Aorta (tissue), 5 donors: Measurements from ENCODE around the gene CNOT6L. TPM values are rescaled to one million over a fixed set of nuclear protein-coding genes. Genes with fewer than 3 reads are reported as not detected.

Source experiments
- ATAC-seq: fragments of 200-7000 bp; cut with Tn5 transposase; one replicate; pipeline ENCODE4 v1.9.1; 2022; ENCODE audit warnings: moderate library complexity; ENCODE audit not compliant: low FRiP score
- DNase-seq, 2 donors: peaks; one replicate each; pipeline ENCODE4 v3.0.0-alpha.2; 2020
- H3K27ac ChIP-seq, 2 donors: one replicate each; pipeline ENCODE4 v1.5.1; 2013; ENCODE audit warnings: low read length in 2 of 2, mild to moderate bottlenecking in 2 of 2, moderate library complexity in 2 of 2, control low read depth in 1 of 2, inconsistent platforms in 1 of 2, low read depth in 1 of 2
- H3K27me3 ChIP-seq, 2 donors: one replicate each; pipeline ENCODE4 v1.6.1; 2013; ENCODE audit warnings: control low read depth in 1 of 2, low read length in 1 of 2, mild to moderate bottlenecking in 1 of 2, moderate library complexity in 1 of 2; ENCODE audit not compliant: insufficient read depth in 2 of 2, control insufficient read depth in 1 of 2
- H3K36me3 ChIP-seq, 2 donors: one replicate each; pipeline ENCODE4 v1.6.1; 2013; ENCODE audit warnings: control low read depth in 1 of 2, low read length in 1 of 2, mild to moderate bottlenecking in 1 of 2; ENCODE audit not compliant: insufficient read depth in 2 of 2, control insufficient read depth in 1 of 2
- H3K4me1 ChIP-seq, 2 donors: one replicate each; pipeline ENCODE4 v1.6.1; 2013; ENCODE audit warnings: low read length in 2 of 2, control low read depth in 1 of 2, mild to moderate bottlenecking in 1 of 2, moderate library complexity in 1 of 2; ENCODE audit not compliant: insufficient read depth in 2 of 2, control insufficient read depth in 1 of 2
- H3K4me3 ChIP-seq, 2 donors: one replicate each; pipeline ENCODE4 v1.5.1; 2013; ENCODE audit warnings: low read length in 2 of 2, control low read depth in 1 of 2, mild to moderate bottlenecking in 1 of 2
- H3K9me3 ChIP-seq: one replicate; pipeline ENCODE4 v1.6.1; 2013; ENCODE audit warnings: mild to moderate bottlenecking, low read length; ENCODE audit not compliant: control insufficient read depth
- WGBS, 2 donors: extraction: QIAGEN DNeasy Blood & Tissue Kit; methylation state at CpG; one replicate each; pipeline ENCODE4 v1.1.7; 2013; 5-methylcytosine and 5-hydroxymethylcytosine counted together
- intact Hi-C, 2 donors: fragments of 100-400 bp; cut with DNase I; formaldehyde crosslinking; loops; one replicate each; pipeline versions ENCODE4 v1.14.2 to v1.15.0; 2022
- polyA plus RNA-seq, 2 donors: library from polyadenylated mRNA; stranded (reverse); fragments of 200-250 nt; gene quantifications; one replicate each; pipeline ENCODE4 v1.2.3, GENCODE V29; 2013
- total RNA-seq, 2 donors: library from RNA; stranded (reverse); fragmentation: NEBNext Ultra II Directional; extraction: Animal tissue kit (Norgen Biotek cat#: 25700); gene quantifications; one replicate each; pipeline ENCODE4 v1.2.1, GENCODE V29; 2021
- donor health status: healthy with polysubstance abuse.
- donor health status: Bipolar disorder and iron deficiency.
- donor health status: DM: no; HTN: no; CAD: no.
- donor health status: DM: no; HTN: no; CAD: no.
- donor health status: DM: yes; HTN: yes; CAD: no.

The CNOT6L gene
- total and polyA plus RNA-seq, 4 donors, result 4.6 to 56.2 (median 24.9) TPM

DNA sequence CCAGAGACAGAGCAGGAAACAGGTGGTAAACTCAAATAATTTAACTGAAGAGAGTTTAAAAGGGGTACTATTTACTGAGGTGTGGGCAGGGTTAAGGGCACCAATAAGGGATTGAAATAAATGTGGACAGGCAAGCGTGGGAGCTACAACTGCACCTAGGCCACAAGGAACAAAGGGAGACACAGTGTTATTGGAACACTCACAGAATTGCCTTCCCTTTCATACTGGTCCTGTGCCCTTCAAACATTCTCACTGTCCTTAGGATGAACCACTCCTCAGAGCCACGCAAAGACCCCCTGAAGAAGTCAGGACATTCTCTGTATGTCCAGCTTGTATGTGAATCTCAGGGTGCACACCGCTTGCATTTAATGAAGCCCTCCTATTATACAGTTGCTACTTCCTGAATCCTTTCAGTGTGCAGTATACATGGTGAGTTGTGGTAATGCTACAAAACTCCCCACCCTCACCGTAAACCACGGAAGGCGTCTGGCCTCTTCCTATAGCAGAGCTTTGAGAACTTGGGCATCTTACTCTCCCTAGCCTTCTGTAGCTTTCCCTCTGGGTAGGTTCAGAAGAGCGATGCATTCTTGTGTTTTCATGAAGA, 33.8 kb upstream of the CNOT6L start:
- Histone ChIP-seq H3K4me1 (no peaks in the 10 kb centered on the region), H3K27me3 (no peaks in the 10 kb centered on the region), H3K27ac (no peak overlapping the region), H3K36me3 (no peaks in the 10 kb centered on the region), H3K4me3 (no peak overlapping the region), H3K9me3 (no peaks in the 10 kb centered on the region)
- intact Hi-C loops, result no loop called here
- ATAC-seq (no peak), DNase-seq (no peak)
- WGBS, 2 donors, result 66 to 70% methylated on average over 7 of the region's 7 CpGs

DNA sequence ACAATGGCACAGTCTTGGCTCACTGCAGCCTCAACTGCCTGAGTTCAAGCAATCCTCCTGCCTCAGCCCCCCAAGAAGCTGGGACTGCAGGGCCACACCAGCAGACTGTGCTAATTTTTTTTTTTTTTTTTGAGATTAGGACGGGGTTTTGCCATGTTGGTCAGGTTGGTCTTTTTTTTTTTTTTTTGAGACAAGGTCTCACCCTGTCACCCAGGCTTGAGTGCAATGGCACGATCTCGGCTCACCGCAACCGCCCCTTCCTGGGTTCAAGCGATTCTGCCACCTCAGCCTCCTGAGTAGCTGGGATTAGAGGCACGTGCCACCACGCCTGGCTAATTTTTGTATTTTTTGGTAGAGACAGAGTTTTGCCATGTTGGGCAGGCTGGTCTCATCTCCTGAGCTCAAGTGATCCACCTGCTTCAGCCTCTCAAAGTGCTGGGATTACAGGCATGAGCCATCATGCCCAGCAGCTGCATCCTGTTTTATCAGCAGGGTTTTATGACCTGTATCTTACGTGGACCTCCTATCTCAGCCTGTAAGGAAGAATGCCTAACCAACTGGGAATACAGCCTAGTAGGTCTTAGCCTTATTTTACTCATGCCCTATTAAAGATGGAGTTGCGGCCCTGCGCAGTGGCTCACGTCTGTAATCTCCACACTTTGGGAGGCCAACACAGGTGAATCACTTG, 30.3 kb upstream of the CNOT6L start:
- Histone ChIP-seq H3K9me3 (no peaks in the 10 kb centered on the region), H3K4me3 (no peak overlapping the region), H3K4me1 (no peaks in the 10 kb centered on the region), H3K36me3 (no peaks in the 10 kb centered on the region), H3K27ac (no peak overlapping the region), H3K27me3 (no peaks in the 10 kb centered on the region)
- intact Hi-C loops, result no loop called here
- DNase-seq, result no peak
- WGBS, 2 donors, result 89 to 91% methylated on average over 11 to 12 of the region's 12 CpGs
- ATAC-seq, result no peak

GRCh38 chr4:77848508-77848907, 29.3 kb upstream of the CNOT6L start:
- DNase-seq (no peak), ATAC-seq (no peak)
- 94% methylated on average over 6 of the region's 6 CpGs for WGBS, 2 donors
- no peak overlapping the region for H3K27ac ChIP-seq
- H3K27me3 ChIP-seq, result no peaks in the 10 kb centered on the region
- no peaks in the 10 kb centered on the region for H3K4me1 ChIP-seq
- no peaks in the 10 kb centered on the region for H3K36me3 ChIP-seq
- H3K4me3 ChIP-seq, result no peak overlapping the region
- H3K9me3 ChIP-seq, result no peaks in the 10 kb centered on the region
- intact Hi-C loops, result no loop called here

DNA sequence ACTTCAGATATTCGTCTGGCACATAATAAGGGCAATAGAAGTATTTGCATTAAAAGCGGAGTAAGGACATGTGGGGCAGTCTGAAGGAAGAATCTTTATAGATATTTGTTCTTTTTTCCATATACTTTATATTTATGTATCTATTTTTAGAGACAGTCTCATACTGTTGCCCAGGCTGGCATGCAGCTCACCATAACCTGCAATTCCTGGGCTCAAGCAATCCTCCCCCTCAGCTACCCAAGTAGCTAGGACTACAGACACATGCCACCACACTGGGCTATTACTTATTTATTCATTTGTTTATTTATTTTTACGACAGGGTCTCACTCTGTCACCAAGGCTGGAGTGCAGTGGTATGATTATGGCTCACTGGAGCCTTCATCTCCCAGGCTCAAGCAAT, 26.8 kb upstream of the CNOT6L start:
- 72 to 78% methylated on average over 3 of the region's 3 CpGs for WGBS, 2 donors
- no peak for ATAC-seq

GRCh38 chr4:77845400-77845799, 26.2 kb upstream of the CNOT6L start:
- DNase-seq (no peak), ATAC-seq (no peak)
- WGBS, 2 donors, result 43 to 51% methylated on average over 1 of the region's 1 CpG
- Histone ChIP-seq H3K36me3 (no peaks in the 10 kb centered on the region), H3K27ac (no peak overlapping the region), H3K4me3 (no peak overlapping the region), H3K9me3 (no peaks in the 10 kb centered on the region), H3K4me1 (no peaks in the 10 kb centered on the region), H3K27me3 (no peaks in the 10 kb centered on the region)
- intact Hi-C loops, result no loop called here

More for the DNA sequence above, 26.8 kb upstream of the CNOT6L start:
- Histone ChIP-seq H3K27ac (no peak overlapping the region), H3K4me3 (no peak overlapping the region), H3K9me3 (no peaks in the 10 kb centered on the region), H3K4me1 (no peaks in the 10 kb centered on the region), H3K27me3 (no peaks in the 10 kb centered on the region), H3K36me3 (no peaks in the 10 kb centered on the region)
- no peak for DNase-seq
- intact Hi-C loops, result no loop called here

DNA sequence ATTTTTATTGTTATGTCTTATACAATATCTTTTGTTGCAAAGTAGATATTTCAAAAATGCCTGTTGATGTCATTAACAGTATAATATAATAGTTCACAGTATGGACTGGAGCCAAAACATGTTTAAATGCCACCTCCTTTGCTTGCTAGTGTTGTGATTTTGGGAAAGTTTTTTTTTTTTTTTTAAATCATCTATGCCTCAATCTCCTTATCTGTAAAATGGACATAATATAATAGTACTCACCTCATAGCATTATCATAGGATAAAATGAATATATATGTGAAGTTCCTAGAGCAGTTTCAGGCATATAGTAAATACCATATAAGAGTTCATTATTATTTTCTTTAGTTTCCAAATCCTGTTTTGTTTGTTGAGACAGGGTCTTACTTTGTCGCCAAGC, 25.2 kb upstream of the CNOT6L start:
- ATAC-seq (no peak), DNase-seq (no peak)
- Histone ChIP-seq H3K36me3 (no peaks in the 10 kb centered on the region), H3K4me3 (no peak overlapping the region), H3K27me3 (no peaks in the 10 kb centered on the region), H3K27ac (no peak overlapping the region), H3K4me1 (no peaks in the 10 kb centered on the region), H3K9me3 (no peaks in the 10 kb centered on the region)
- intact Hi-C loops, result no loop called here
- 93 to 97% methylated on average over 1 of the region's 1 CpG for WGBS, 2 donors

DNA sequence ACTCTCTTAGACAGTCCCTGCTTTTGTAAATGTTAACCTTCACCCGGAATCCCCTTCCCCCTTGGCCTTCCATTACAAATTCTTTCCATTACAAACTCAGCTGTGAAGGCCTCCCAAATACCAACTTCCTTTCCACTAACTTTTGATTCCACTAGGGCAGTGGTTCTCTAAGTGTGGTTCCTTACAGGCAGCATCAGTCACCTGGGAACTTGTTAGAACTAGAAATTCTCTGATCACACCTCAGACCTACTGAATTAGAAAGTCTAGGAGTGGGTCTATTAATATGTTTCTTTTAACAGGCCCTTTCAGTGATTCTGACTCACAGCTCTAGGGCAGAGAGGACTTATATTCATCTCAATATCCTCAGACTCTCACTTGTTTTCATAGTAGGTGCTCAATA, 24.5 kb upstream of the CNOT6L start:
- DNase-seq (no peak), ATAC-seq (no peak)
- H3K4me1 ChIP-seq, result no peaks in the 10 kb centered on the region
- WGBS, 2 donors, result 24 to 39% methylated on average over 1 of the region's 1 CpG
- intact Hi-C loops, result no loop called here
- no peaks in the 10 kb centered on the region for H3K36me3 ChIP-seq
- no peak overlapping the region for H3K4me3 ChIP-seq
- H3K27me3 ChIP-seq, result no peaks in the 10 kb centered on the region
- no peak overlapping the region for H3K27ac ChIP-seq
- H3K9me3 ChIP-seq, result no peaks in the 10 kb centered on the region

DNA sequence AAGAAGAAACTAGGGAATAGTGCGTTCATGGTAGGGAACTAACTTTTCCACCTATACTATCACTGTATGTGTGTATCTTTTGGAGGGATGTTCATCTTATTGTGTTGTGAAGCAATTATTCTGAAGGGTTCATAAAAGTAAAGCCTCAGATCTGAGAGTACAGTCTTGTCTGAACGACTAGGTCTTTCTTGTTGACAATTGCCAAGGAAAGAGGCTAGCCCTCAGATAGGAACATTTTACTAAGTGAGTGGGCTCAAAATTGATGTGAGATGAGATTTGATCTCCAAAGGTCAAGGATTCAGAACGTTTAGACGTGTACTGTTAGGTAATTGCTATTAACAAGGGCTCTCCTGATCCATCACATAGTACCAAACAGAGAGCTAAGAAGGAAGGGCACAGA, 15.2 kb upstream of the CNOT6L start:
- DNase-seq (no peak), ATAC-seq (no peak)
- intact Hi-C loops, result no loop called here
- no peak overlapping the region for H3K27ac ChIP-seq
- 60 to 73% methylated on average over 4 of the region's 4 CpGs for WGBS, 2 donors
- H3K4me1 ChIP-seq, result no peaks in the 10 kb centered on the region
- H3K27me3 ChIP-seq, result no peaks in the 10 kb centered on the region
- no peak overlapping the region for H3K4me3 ChIP-seq
- H3K9me3 ChIP-seq, result no peaks in the 10 kb centered on the region
- no peaks in the 10 kb centered on the region for H3K36me3 ChIP-seq

DNA sequence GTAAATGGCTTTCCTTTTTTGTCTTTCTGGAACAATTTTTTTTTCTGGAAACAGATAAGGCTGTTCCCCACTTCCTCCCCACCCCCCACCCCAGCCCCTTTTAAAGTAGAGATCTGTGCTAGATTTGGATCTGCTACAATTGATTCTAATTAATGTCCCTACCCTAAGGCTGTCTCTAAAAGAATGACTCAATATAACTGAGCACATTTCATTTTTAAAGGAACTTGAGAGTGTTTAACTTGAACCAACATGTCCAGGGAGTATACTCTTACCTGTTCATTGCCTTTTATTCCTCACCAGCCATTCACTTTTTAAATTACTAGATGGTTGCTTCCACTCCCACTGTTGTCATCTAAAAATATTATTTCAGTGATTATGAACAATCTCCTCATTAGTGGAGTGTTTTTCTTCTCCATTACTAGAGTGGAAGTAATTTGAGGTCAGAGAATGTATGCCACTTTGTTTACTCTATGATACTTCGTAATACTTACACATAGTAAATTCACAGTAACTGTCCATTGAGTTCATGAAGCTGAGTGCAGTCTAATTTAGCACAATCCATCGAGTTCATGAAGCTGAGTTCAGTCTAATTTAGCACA, 14.1 kb upstream of the CNOT6L start:
- Histone ChIP-seq H3K4me1 (no peaks in the 10 kb centered on the region), H3K27me3 (no peaks in the 10 kb centered on the region), H3K36me3 (no peaks in the 10 kb centered on the region), H3K27ac (no peak overlapping the region), H3K4me3 (no peak overlapping the region), H3K9me3 (no peaks in the 10 kb centered on the region)
- intact Hi-C loops, result no loop called here
- 64 to 66% methylated on average over 2 of the region's 2 CpGs for WGBS, 2 donors
- ATAC-seq (no peak), DNase-seq (no peak)
